Measurements from ENCODE around the gene ADGRB3. TPM values are rescaled to one million over a fixed set of nuclear protein-coding genes. Genes with fewer than 3 reads are reported as not detected.

Gene ADGRB3
- not detected for total RNA-seq
- polyA plus RNA-seq: not detected
- 0 to 0.09 (median 0) reads per million in 6 experiments for total RNA-seq

DNA sequence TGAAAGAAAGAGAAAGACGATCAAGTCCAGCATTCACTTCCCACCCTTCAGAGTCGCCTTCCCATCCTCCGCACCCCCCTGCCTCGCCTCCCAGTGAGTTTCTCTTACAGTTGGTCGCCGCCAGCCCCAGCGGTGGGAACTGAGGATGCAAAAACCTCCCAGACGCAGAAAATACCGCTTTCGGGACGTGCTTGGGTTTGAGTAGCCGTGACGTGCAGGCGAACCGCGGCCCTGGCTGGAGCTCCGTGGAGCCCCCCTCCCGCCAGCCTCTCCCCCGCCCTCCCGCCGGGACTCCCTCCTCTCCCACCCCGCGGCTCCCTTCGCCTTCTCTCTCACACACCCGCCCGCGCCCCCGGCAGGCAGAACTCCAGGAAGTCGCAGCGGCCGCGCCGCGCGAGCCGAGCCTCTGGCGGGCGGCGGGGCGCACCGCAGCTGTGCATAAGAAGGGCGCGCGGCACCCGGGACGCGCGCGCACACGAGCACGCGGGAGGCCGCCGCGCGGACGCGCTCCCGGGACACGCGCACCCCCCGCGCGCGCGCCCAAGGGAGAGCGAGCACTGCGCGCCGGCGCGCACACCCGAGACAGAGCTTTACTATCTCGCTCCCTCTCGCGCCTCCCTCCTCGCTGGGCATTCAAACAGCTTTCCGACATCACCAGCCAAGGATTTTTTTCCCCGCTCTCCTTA lies at the start of gene ADGRB3:
TSS of gene ADGRB3 (plus strand) at position 557 of the 686 bp plus-strand sequence. CDS start 3,394 bp downstream, outside the sequence.
- Mint-ChIP-seq H3K4me3 (peak within 1 kb of the TSS; percentile 69 to 87 (median 78)), H3K27me3 (peaks cover 33 to 65% (median 47%) of the 10 kb centered on the region in 5 donors), H3K36me3 (peaks cover 0 to 4% (median 0%) of the 10 kb centered on the region in 3 donors), H3K4me1 (peaks cover 17 to 32% (median 23%) of the 10 kb centered on the region in 4 donors), H3K27ac (no peak within 1 kb of the TSS), H3K9me3 (no peaks in the 10 kb centered on the region)
- peak; percentile 49 to 66 for ATAC-seq
- peak in 1 of 10 donors; percentile 17 for DNase-seq
- POLR2A ChIA-PET: no interaction called here

DNA sequence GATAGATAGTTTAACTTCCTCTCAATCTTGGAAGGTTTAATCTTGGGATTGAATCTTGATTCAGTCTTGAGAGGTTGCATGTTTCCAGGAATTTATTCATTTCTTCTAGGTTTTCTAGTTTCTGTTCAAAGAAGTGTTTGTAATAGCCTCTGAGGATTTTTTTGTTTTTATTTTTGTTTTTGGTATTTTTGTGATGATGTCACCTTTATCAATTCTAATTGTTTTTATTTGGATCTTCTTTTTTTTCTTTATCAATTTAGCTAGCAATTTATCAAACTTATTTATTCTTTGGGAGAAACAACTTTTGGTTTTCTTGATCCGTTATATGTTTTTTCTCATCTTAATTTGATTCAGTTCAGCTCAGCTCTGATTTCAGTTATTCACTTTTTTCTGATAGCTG lies 41.5 kb upstream of the ADGRB3 start:
- no peak overlapping the region for H3K27ac Mint-ChIP-seq
- no peaks in the 10 kb centered on the region for H3K27me3 Mint-ChIP-seq
- H3K4me1 Mint-ChIP-seq: no peaks in the 10 kb centered on the region
- ATAC-seq (no peak), DNase-seq (no peak)
- H3K4me3 Mint-ChIP-seq: no peak overlapping the region
- no peaks in the 10 kb centered on the region for H3K36me3 Mint-ChIP-seq
- H3K9me3 Mint-ChIP-seq: peaks cover 0 to 48% (median 18%) of the 10 kb centered on the region in 9 donors
- POLR2A ChIA-PET: no interaction called here

DNA sequence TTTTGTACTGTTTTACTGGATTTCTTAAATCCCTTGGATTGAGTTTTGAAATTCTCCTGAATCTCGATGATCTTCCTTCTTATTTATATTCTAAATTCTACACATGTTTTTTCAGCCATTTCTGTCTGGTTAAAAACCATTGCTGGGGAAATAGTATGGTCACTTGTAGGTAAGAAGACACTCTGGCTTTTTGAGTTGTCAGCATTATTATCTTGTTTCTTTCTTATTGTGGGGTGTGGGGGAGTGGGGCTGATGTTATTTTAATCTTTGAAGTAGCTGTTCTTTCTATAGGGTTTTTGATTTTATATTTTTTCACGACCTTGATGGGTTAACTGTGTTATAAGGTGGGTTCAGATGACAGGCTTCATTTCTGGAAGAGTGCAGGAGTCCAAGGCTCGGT lies 37.4 kb upstream of the ADGRB3 start:
- Mint-ChIP-seq H3K27me3 (peaks cover 0 to 1% (median 0%) of the 10 kb centered on the region in 5 donors), H3K4me1 (no peaks in the 10 kb centered on the region), H3K9me3 (peaks cover 0 to 30% (median 7%) of the 10 kb centered on the region in 9 donors), H3K4me3 (no peak overlapping the region), H3K27ac (no peak overlapping the region), H3K36me3 (no peaks in the 10 kb centered on the region)
- DNase-seq (no peak), ATAC-seq (no peak)
- POLR2A ChIA-PET: no interaction called here

DNA sequence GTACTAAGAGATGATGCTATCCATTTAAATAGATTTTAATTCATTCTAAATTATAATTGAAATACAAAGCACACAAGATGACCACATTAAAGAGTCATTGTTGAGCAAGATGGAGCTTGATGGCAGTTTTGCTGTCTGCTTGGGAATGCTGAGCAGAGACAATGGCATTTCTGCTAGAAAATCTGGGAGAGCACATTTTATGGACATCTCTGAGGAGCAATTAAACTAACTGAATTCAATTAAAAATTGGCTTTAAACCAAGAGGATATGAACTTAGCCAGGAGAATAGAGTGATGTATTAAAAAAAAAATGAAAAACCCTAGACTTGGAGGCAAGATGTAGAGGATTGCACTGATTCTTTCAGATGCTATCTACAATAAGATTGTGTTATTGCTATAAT lies 19.1 kb upstream of the ADGRB3 start:
- Mint-ChIP-seq H3K4me1 (no peaks in the 10 kb centered on the region), H3K4me3 (no peak overlapping the region), H3K27me3 (no peaks in the 10 kb centered on the region), H3K36me3 (no peaks in the 10 kb centered on the region), H3K9me3 (no peaks in the 10 kb centered on the region), H3K27ac (no peak overlapping the region)
- DNase-seq: no peak
- POLR2A ChIA-PET: no interaction called here
- no peak for ATAC-seq

DNA sequence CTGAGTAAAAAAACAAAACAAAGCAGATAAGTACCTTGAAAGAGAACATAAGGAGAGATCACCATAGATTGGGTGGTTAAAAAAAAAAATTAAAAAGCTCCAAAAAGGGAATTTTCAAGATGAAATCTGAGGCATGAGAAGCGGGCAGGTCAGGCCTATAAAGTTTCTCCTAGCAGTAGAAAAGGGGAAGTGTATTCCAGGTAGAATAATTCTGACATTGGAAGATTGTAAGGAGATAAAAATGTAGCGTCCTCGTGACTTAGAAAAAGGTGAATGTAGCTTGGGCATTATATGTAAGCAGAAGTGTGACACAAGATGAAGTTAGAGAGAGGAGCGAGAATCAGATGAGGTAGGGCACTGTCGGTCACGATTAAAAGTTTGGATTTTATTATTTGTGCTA lies 9.1 kb upstream of the ADGRB3 start:
- ATAC-seq: no peak
- Mint-ChIP-seq H3K9me3 (peaks cover 0 to 20% (median 2%) of the 10 kb centered on the region in 9 donors), H3K4me3 (no peak overlapping the region), H3K27me3 (peaks cover 8 to 42% (median 13%) of the 10 kb centered on the region in 5 donors), H3K4me1 (peaks cover 0 to 2% (median 0%) of the 10 kb centered on the region in 4 donors), H3K27ac (no peak overlapping the region), H3K36me3 (peaks cover 0 to 13% (median 0%) of the 10 kb centered on the region in 3 donors)
- DNase-seq: no peak
- POLR2A ChIA-PET: no interaction called here

DNA sequence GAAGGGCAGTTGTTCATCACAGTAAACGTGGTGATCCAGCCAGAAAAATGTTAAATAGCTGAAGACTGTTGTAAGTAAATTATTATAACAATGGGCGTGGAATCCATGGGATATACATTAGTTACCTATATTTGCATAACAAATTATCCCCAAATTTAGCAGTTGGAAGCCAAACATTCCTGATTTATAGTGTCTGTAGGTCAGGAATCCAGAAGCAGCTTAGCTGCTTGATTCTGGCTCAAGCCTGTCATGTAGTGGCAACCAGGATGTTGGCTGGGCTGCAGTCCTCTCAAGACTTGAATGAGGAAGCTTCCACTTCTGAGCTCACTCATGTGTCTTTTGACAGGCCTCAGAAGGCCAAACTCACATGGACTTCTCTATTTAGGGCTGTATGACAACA lies 6.9 kb upstream of the ADGRB3 start:
- Mint-ChIP-seq H3K27ac (no peak overlapping the region), H3K4me3 (no peak overlapping the region), H3K27me3 (peaks cover 12 to 46% (median 16%) of the 10 kb centered on the region in 5 donors), H3K36me3 (peaks cover 0 to 13% (median 0%) of the 10 kb centered on the region in 3 donors), H3K9me3 (peaks cover 0 to 20% (median 2%) of the 10 kb centered on the region in 9 donors), H3K4me1 (peaks cover 0 to 2% (median 0%) of the 10 kb centered on the region in 4 donors)
- DNase-seq (no peak), ATAC-seq (no peak)
- POLR2A ChIA-PET: no interaction called here

DNA sequence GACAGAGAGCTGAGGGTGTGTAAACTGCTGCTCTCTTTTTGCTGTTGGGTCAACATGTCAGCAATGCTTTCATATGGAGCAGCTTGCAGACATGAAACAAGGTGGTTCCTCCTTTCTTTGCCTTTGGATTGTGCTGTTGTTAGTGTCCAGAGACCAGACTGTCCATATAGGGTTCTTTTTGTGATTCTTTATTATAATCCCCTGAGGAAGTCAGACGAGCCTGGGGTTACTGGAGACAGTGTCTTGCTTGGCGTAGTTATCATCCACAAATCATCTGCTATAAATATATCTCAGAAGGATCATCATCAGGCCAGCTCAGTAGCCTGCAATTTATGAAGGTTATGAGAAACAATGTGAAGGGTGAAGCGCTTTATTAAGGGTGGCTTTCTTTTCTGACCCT lies 2.3 kb upstream of the ADGRB3 start:
- Mint-ChIP-seq H3K4me1 (peaks cover 17 to 30% (median 22%) of the 10 kb centered on the region in 4 donors), H3K27ac (no peak overlapping the region), H3K4me3 (no peak overlapping the region), H3K27me3 (peaks cover 26 to 58% (median 39%) of the 10 kb centered on the region in 5 donors), H3K36me3 (peaks cover 0 to 4% (median 0%) of the 10 kb centered on the region in 3 donors), H3K9me3 (peaks cover 0 to 9% (median 0%) of the 10 kb centered on the region in 9 donors)
- DNase-seq: no peak
- ATAC-seq: no peak
- POLR2A ChIA-PET: no interaction called here

DNA sequence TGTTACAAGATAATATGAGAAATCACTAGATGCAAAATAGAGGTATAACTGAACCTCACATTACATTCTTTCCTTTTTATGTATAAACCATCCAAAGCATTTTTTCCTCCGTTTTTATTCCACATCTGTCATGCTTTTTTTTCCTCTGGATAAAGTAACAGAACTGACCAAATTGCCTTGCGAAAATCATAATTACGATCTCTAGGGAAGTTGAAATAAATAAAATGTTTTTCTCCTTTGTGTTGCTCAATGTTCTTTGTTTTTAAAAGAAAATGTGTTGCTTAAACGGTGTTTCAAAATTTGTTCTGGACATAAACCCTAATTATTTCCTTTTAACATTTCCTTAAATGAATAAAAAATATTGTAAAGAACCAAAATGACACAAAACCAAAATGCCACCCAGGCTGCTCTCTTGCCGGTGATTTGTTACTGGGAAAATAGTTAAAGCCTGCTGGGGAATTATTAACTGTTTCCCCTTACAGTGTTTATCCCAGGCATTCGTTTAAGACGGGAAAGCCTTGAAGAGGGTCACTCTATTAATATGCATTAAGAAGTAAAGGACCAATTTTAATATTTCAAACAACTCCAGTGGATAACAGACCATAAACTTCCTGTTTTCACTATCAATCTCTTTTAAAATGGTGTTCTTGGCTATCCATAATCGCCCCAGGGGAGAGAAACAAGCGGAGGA lies 1.7 kb upstream of the ADGRB3 start:
- H3K27ac Mint-ChIP-seq: no peak overlapping the region
- no peak for ATAC-seq
- H3K27me3 Mint-ChIP-seq: peaks cover 30 to 57% (median 43%) of the 10 kb centered on the region in 5 donors

DNA sequence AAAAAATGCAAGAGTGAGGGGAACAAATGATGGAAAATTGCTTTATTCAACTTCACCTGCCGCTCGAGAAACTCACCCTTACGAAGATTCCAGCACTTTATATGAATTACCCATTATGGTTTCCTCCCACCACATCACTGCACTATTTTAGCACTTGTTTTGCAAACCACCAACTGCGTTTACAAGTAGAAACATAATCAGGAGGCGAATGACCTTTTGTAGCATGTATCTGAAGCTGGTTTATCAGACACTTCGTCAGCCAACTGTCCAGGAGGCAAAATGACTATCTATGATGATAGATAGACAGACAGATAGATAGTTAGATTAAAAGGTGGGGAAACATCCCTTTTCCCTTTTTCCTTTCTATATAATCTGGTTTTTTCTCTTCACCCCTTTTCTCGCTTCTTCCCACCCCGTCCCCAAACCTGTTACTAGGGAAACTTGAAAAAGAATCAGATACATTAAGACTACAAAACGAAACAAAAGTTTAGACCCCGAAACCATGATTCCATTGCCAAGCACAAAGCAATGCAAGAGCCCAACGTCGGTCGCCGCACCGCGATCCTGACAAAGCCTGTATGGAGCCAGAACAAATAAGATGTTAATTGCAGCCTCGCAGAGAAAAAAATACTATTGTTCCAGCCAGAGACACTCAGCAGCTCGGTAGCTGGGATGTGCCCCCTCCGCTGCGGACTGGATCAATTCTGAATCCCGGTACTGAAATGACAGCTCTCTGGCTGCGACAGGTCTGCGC lies 933 bp upstream of the ADGRB3 start:
- H3K4me3 Mint-ChIP-seq: peak overlapping the region; percentile 67 to 84 (median 76)
- DNase-seq (no peak), ATAC-seq (peak in 1 of 2 donors; percentile 33)
- peaks cover 17 to 30% (median 22%) of the 10 kb centered on the region in 4 donors for H3K4me1 Mint-ChIP-seq
- H3K9me3 Mint-ChIP-seq: no peaks in the 10 kb centered on the region
- POLR2A ChIA-PET: no interaction called here
- H3K27ac Mint-ChIP-seq: no peak overlapping the region
- peaks cover 32 to 58% (median 41%) of the 10 kb centered on the region in 5 donors for H3K27me3 Mint-ChIP-seq
- H3K36me3 Mint-ChIP-seq: peaks cover 0 to 4% (median 0%) of the 10 kb centered on the region in 3 donors

More for the DNA sequence above, 1.7 kb upstream of the ADGRB3 start:
- H3K9me3 Mint-ChIP-seq: peaks cover 0 to 4% (median 0%) of the 10 kb centered on the region in 9 donors
- H3K4me3 Mint-ChIP-seq: peak overlapping the region in 9 of 10 donors; percentile 24 to 84 (median 74)
- H3K36me3 Mint-ChIP-seq: peaks cover 0 to 4% (median 0%) of the 10 kb centered on the region in 3 donors
- POLR2A ChIA-PET: no interaction called here
- peaks cover 17 to 30% (median 22%) of the 10 kb centered on the region in 4 donors for H3K4me1 Mint-ChIP-seq
- DNase-seq: no peak

DNA sequence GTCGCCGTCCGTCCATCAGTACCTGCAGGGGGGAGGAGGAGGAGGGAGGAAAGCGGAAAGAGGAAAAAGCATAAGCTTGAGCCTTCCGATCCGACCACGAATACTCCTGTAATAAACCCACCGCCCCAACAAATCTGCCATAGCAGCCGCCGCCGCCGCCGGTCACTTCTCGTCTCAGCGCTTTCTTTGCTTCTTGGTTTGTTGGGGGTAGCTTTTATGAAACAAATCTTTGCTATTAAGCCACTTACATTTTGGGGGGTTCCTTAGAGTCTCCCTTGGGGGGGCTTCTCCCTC lies 277 bp downstream of the ADGRB3 start:
- Mint-ChIP-seq H3K36me3 (peaks cover 0 to 4% (median 0%) of the 10 kb centered on the region in 3 donors), H3K4me1 (peaks cover 17 to 37% (median 25%) of the 10 kb centered on the region in 4 donors), H3K4me3 (peak overlapping the region; percentile 60 to 87 (median 76)), H3K27me3 (peaks cover 36 to 70% (median 48%) of the 10 kb centered on the region in 5 donors), H3K27ac (no peak overlapping the region), H3K9me3 (no peaks in the 10 kb centered on the region)
- ATAC-seq: no peak
- no peak for DNase-seq
- POLR2A ChIA-PET: no interaction called here

DNA sequence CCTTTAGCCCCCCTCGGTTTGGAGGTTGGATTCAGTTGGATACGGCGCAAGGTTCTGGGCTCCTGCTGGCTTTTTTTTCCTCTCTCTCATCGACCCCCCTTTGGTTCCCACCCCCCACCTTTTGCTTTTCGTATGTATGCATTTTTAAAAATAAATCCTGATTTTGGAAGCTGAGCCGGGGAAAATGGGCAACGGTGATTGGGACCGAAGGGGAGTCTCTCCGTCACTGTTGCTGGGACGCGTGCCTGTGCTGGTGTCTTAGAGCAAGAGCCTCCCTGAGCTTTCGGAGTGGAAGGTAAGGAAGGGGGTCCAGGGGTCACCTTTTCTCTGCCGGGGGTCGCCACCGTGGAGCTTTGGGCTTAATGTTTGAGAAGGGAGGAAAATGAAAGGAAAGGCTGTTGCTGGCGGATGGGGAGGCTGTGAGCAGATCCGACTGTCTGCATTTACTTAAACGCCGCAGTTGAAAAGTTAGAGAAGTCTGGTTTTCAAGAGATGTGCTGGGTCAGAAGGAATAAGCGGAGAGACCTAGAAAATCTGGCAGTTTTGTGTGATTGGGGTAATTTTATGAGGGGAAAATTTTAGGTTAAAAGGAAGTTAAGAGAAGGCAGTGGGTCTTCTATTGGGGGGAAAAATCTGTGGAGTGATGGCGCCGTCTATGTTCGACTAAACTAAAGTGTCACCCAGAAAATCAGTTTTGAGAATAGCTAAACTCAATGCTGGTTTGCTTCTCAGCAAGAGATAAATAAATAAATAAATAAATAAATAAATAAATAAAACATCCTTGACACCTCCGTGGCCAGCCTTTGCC lies 828 bp downstream of the ADGRB3 start:
- Mint-ChIP-seq H3K27me3 (peaks cover 39 to 76% (median 49%) of the 10 kb centered on the region in 5 donors), H3K27ac (no peak overlapping the region)
- POLR2A ChIA-PET: no interaction called here

DNA sequence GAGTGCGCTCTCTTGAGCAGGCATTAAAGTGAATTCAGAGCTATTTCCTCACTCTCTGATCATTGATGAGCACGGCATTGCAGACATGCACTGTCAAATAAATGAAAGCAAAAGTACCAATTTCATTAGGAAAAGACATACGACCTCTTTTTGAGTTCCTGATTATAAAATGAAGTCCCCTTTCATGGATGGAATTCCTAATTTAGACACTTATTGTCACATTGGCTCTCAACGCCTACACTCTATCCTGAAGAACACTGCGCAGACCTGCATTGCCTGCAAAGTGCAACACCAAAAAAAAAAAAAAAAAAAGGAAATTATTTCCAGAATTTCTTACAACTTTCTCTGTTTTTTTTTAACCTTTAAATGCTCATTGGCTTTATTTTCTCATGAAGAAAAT lies 1.6 kb downstream of the ADGRB3 start:
- POLR2A ChIA-PET: no interaction called here
- Mint-ChIP-seq H3K9me3 (no peaks in the 10 kb centered on the region), H3K4me3 (peak overlapping the region in 1 of 10 donors; percentile 28), H3K36me3 (peaks cover 0 to 4% (median 0%) of the 10 kb centered on the region in 3 donors), H3K27ac (no peak overlapping the region), H3K27me3 (peaks cover 39 to 80% (median 49%) of the 10 kb centered on the region in 5 donors), H3K4me1 (peaks cover 17 to 38% (median 25%) of the 10 kb centered on the region in 4 donors)
- ATAC-seq (no peak), DNase-seq (no peak)

More for the DNA sequence above, 828 bp downstream of the ADGRB3 start:
- no peaks in the 10 kb centered on the region for H3K9me3 Mint-ChIP-seq
- DNase-seq: no peak
- H3K4me3 Mint-ChIP-seq: peak overlapping the region; percentile 60 to 87 (median 76)
- no peak for ATAC-seq
- peaks cover 0 to 4% (median 0%) of the 10 kb centered on the region in 3 donors for H3K36me3 Mint-ChIP-seq
- peaks cover 17 to 38% (median 25%) of the 10 kb centered on the region in 4 donors for H3K4me1 Mint-ChIP-seq

Measured in naive thymus-derived CD8-positive, alpha-beta T cell (primary cell).